B cell (primary cell): ENCODE data around the gene CDIP1.

Experiments
- EZH2 ChIP-seq: IDR thresholded peaks from 2 replicates; pipeline ENCODE4 v1.6.1; 2012; ENCODE audit warnings: borderline replicate concordance, low read depth, mild to moderate bottlenecking, moderate library complexity, low read length; ENCODE audit not compliant: insufficient read depth, poor library complexity, severe bottlenecking
- TF ChIP-seq, protein P1 (sequence below): fragments of 200-600 bp; IDR thresholded peaks from one replicate; pipeline ENCODE4 v1.8.0; 2022; ENCODE audit warnings: antibody characterized with exemption, mild to moderate bottlenecking

- TF ChIP-seq, protein P1, sequence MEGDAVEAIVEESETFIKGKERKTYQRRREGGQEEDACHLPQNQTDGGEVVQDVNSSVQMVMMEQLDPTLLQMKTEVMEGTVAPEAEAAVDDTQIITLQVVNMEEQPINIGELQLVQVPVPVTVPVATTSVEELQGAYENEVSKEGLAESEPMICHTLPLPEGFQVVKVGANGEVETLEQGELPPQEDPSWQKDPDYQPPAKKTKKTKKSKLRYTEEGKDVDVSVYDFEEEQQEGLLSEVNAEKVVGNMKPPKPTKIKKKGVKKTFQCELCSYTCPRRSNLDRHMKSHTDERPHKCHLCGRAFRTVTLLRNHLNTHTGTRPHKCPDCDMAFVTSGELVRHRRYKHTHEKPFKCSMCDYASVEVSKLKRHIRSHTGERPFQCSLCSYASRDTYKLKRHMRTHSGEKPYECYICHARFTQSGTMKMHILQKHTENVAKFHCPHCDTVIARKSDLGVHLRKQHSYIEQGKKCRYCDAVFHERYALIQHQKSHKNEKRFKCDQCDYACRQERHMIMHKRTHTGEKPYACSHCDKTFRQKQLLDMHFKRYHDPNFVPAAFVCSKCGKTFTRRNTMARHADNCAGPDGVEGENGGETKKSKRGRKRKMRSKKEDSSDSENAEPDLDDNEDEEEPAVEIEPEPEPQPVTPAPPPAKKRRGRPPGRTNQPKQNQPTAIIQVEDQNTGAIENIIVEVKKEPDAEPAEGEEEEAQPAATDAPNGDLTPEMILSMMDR = no peak
- TF ChIP-seq EZH2 = no peak
These were observed 12.8 kb downstream of the CDIP1 start for GRCh38 chr16:4525634-4526277.
